ENCODE data around the gene MKRN2OS. TPM values are rescaled to one million over a fixed set of nuclear protein-coding genes. Genes with fewer than 3 reads are reported as not detected.

The MKRN2OS gene
- total and polyA plus RNA-seq, 10 of the 15 experiments (the other 5 are each of a cell fraction or from before 2014, with no cell fraction given): 0.20 to 1.0 (median 0.40) TPM; not detected in 4

DNA sequence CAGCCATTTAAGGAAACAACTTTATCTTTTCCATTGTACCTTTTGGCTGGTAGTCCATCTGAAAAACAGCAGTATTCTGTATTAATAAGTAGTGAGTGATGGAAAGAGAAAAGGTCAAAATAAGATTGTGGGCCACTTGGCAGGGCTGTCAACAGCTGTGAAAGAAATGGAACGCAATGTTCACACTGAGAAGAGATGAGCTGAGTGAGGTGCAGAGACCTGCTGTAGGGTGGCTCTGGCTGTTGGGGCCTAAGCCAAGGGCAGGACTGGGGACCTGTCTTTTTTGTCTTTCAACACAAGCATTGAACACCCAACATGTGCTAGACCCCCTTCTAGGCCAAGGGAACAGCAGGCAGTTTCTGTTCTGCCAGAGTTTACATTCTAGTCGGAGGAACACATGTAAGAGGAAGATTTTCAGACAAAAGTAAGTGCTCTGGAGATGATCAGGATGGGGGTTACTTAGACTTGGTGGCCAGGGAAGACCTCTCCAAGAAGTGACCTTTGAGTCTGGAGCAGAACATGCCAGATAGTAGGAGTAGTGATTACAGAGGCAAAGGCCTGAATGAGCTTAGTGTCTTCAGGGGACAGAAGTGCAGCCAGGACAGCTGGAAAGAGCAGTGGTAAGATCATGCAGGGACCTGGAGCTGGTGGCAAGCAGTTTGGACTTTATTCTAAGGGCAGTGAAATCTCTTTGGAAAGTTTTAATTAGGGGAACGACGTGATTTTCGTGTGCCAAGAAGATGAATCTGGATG lies 31.4 kb downstream of the MKRN2OS start (continued):
- TF ChIP-seq, protein P1, sequence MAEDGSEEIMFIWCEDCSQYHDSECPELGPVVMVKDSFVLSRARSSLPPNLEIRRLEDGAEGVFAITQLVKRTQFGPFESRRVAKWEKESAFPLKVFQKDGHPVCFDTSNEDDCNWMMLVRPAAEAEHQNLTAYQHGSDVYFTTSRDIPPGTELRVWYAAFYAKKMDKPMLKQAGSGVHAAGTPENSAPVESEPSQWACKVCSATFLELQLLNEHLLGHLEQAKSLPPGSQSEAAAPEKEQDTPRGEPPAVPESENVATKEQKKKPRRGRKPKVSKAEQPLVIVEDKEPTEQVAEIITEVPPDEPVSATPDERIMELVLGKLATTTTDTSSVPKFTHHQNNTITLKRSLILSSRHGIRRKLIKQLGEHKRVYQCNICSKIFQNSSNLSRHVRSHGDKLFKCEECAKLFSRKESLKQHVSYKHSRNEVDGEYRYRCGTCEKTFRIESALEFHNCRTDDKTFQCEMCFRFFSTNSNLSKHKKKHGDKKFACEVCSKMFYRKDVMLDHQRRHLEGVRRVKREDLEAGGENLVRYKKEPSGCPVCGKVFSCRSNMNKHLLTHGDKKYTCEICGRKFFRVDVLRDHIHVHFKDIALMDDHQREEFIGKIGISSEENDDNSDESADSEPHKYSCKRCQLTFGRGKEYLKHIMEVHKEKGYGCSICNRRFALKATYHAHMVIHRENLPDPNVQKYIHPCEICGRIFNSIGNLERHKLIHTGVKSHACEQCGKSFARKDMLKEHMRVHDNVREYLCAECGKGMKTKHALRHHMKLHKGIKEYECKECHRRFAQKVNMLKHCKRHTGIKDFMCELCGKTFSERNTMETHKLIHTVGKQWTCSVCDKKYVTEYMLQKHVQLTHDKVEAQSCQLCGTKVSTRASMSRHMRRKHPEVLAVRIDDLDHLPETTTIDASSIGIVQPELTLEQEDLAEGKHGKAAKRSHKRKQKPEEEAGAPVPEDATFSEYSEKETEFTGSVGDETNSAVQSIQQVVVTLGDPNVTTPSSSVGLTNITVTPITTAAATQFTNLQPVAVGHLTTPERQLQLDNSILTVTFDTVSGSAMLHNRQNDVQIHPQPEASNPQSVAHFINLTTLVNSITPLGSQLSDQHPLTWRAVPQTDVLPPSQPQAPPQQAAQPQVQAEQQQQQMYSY (CRISPR knock-in tag; IDR thresholded peaks at IDR 0.05): no peak
- TF ChIP-seq NFYB (IDR thresholded peaks at IDR 0.05; ENCODE audit: insufficient read depth, low read depth, low read length) (no peak), SMARCA5 (IDR thresholded peaks at IDR 0.05) (no peak), RBBP5 (conservative IDR thresholded peaks at IDR 0.05) (no peak), KDM1A (IDR thresholded peaks at IDR 0.05; ENCODE audit: borderline replicate concordance) (no peak)

DNA sequence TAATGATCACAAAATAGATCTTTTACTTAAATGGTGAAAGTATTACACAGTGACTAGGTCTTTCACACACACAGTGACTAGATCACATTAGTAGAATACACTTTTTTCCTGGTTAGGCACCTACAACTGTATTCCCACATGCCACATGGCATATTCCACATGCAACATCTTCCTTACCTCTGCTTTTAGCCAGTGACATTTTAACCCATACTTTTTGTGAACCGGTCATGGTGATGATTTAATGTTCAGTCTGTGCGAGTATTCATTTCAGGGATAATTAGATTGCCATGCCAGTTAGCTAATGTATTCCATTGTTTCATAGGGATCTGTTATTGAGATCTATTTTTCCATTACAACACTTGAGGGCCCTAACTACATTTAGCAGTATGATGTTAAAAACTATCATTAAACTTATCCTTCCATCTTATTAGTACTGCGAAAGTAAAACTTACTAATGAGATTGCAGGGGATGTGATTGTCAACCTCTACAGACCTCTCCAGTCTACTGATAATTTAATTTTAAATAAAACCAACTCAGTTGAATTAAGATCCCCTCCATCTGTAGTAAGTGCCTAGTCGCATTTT lies 32.7 kb downstream of the MKRN2OS start:
- Histone ChIP-seq H3K9me3 (replicated peaks; ENCODE audit: control insufficient read depth, insufficient read depth, low read length) (no peaks in the 10 kb centered on the region), H3K4me1 (ENCODE audit: control insufficient read depth, insufficient read depth, low read length) (no peaks in the 10 kb centered on the region), H2AFZ (ENCODE audit: control insufficient read depth, low read depth, low read length) (no peak overlapping the region), H3K4me3 (no peak overlapping the region), H3K27ac (ENCODE audit: control insufficient read depth, insufficient read depth) (no peak overlapping the region), H3K4me2 (ENCODE audit: control insufficient read depth, insufficient read depth) (no peak overlapping the region), H3K9ac (ENCODE audit: control insufficient read depth, insufficient read depth, low read length) (no peak overlapping the region), H3K79me2 (ENCODE audit: control insufficient read depth, insufficient read depth, low read length) (no peaks in the 10 kb centered on the region), H3K27me3 (replicated peaks in 1 of 2; ENCODE audit: control insufficient read depth in 2 of 2, insufficient read depth in 2 of 2, low read length in 1 of 2) (no peaks in the 10 kb centered on the region), H4K20me1 (ENCODE audit: control insufficient read depth, insufficient read depth) (no peaks in the 10 kb centered on the region), H3K36me3 (ENCODE audit: control insufficient read depth in 2 of 2, insufficient read depth in 2 of 2, low read length in 1 of 2) (peaks cover 0 to 11% of the 10 kb centered on the region in 2 experiments; a peak in 3 of 4 replicates)
- ATAC-seq (no peak), FAIRE-seq (no peak), DNase-seq (ENCODE audit: low read depth, low spot score) (no peak)
- in situ Hi-C loops (cut with MboI): no loop called here
- 96% methylated on average over 4 of the region's 4 CpGs for WGBS (ENCODE audit: insufficient coverage, insufficient replicate concordance, low lambda C conversion rate, missing lambda C conversion rate)
- ChIA-PET POLR2A (interaction anchor here (0.8 kb wide), 1 partner anchor 11 kb away, joined by 3 read pairs; no protein-coding TSS in a partner anchor), SMC1A (ENCODE audit: uncharacterized antibody, unreplicated experiment) (no interaction called here), CTCF (interaction anchor here (1.4 to 1.5 kb wide), 2 partner anchors 9 to 18 kb away, joined by 3 to 6 read pairs; no protein-coding TSS in a partner anchor), RAD21 (ENCODE audit: unreplicated experiment) (no interaction called here)
- intact Hi-C loops (cut with micrococcal nuclease; ENCODE audit: unreplicated experiment): no loop called here
- TF ChIP-seq RB1 (IDR thresholded peaks at IDR 0.05; ENCODE audit: borderline replicate concordance): no peak
- no peak for TF ChIP-seq CBFB (IDR thresholded peaks at IDR 0.05; ENCODE audit: low read depth)
- TF ChIP-seq STAT1 (conservative IDR thresholded peaks at IDR 0.05): no peak
- no peak for TF ChIP-seq HDAC2 (IDR thresholded peaks at IDR 0.05)
- TF ChIP-seq RUNX3 (IDR thresholded peaks at IDR 0.05; ENCODE audit: low read length): no peak
- TF ChIP-seq BMI1 (IDR thresholded peaks at IDR 0.05; ENCODE audit: borderline replicate concordance): no peak
- no peak for TF ChIP-seq FOS (IDR thresholded peaks at IDR 0.05; ENCODE audit: borderline replicate concordance, extremely low read depth, insufficient read length)
- no TSS peak for BruUV-seq (replicated peaks)
